ENCODE data around the gene RECQL5. TPM values are rescaled to one million over a fixed set of nuclear protein-coding genes. Genes with fewer than 3 reads are reported as not detected.

The RECQL5 gene
- total RNA-seq, 4 donors from 2014 or later, result 6.3 to 14.7 (median 11.9) TPM

- WGBS, result 79% methylated on average over 4 of the region's 4 CpGs
- no peak overlapping the region for H3K27ac ChIP-seq (replicated peaks in 1 of 4)
- no peak for TF ChIP-seq POLR2A (IDR thresholded peaks at IDR 0.05; ENCODE audit: low read depth)
These were observed 6.5 kb upstream of the RECQL5 start for GRCh38 chr17:75673487-75673886.

GRCh38 chr17:75672011-75672410 lies 5.1 kb upstream of the RECQL5 start:
- H3K4me1 ChIP-seq, result peaks cover 15 to 51% (median 36%) of the 10 kb centered on the region in 4 donors
- H3K27me3 ChIP-seq, result no peaks in the 10 kb centered on the region
- H3K9me3 ChIP-seq, result no peaks in the 10 kb centered on the region
- TF ChIP-seq CTCF (IDR thresholded peaks at IDR 0.05) (no peak), POLR2AphosphoS5 (IDR thresholded peaks at IDR 0.05) (no peak), EP300 (IDR thresholded peaks at IDR 0.05) (no peak), POLR2A (IDR thresholded peaks at IDR 0.05; ENCODE audit: low read depth) (no peak)
- peaks cover 21 to 68% (median 61%) of the 10 kb centered on the region in 4 donors for H3K36me3 ChIP-seq
- no peak overlapping the region for H3K4me3 ChIP-seq
- no peak overlapping the region for H3K27ac ChIP-seq (replicated peaks in 1 of 4)
- WGBS, result 94% methylated on average over 5 of the region's 5 CpGs
- intact Hi-C loops (cut with DNase I), result loop anchor here (2.0 kb wide), 1 partner anchor 79 kb away; no protein-coding TSS in a partner anchor
- no peak for DNase-seq (ENCODE audit: extremely low spot score)

More at GRCh38 chr17:75673487-75673886, 6.5 kb upstream of the RECQL5 start:
- Histone ChIP-seq H3K27me3 (no peaks in the 10 kb centered on the region), H3K9me3 (no peaks in the 10 kb centered on the region), H3K4me3 (no peak overlapping the region), H3K36me3 (peaks cover 21 to 79% (median 64%) of the 10 kb centered on the region in 4 donors), H3K4me1 (peaks cover 7 to 42% (median 26%) of the 10 kb centered on the region in 4 donors)
- DNase-seq (ENCODE audit: extremely low spot score), result no peak
- intact Hi-C loops (cut with DNase I), result loop anchor here (2.0 kb wide), 1 partner anchor 77 kb away; no protein-coding TSS in a partner anchor

DNA sequence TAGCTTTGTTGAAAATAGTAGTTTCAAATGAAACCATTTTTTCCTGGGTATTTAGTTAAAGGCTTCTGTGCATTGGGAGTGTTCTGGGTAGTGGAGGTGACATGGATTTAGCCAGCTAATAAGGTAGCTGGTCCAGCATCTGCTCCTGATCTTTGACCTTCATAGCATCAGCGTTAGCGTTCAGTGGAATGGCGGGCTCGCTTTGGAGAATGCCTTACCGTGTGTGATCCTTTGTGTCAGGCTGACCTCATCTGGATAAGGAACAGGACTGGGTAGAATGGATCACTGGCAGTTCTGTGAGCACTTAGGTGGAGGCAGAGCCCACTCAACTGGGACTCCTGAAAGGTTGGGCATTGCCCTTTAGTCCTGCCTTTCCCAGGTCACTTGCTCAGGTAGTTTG lies 3.9 kb upstream of the RECQL5 start:
- no peak for DNase-seq (ENCODE audit: extremely low spot score)
- Histone ChIP-seq H3K9me3 (no peaks in the 10 kb centered on the region), H3K4me1 (peaks cover 22 to 59% (median 44%) of the 10 kb centered on the region in 4 donors), H3K4me3 (no peak overlapping the region), H3K27me3 (no peaks in the 10 kb centered on the region), H3K36me3 (peaks cover 21 to 62% (median 58%) of the 10 kb centered on the region in 4 donors), H3K27ac (replicated peaks in 1 of 4) (no peak overlapping the region)
- intact Hi-C loops (cut with DNase I), result no loop called here
- WGBS, result 85% methylated on average over 5 of the region's 5 CpGs
- TF ChIP-seq POLR2AphosphoS5 (IDR thresholded peaks at IDR 0.05) (no peak), EP300 (IDR thresholded peaks at IDR 0.05) (no peak), POLR2A (IDR thresholded peaks at IDR 0.05; ENCODE audit: low read depth) (no peak)

DNA sequence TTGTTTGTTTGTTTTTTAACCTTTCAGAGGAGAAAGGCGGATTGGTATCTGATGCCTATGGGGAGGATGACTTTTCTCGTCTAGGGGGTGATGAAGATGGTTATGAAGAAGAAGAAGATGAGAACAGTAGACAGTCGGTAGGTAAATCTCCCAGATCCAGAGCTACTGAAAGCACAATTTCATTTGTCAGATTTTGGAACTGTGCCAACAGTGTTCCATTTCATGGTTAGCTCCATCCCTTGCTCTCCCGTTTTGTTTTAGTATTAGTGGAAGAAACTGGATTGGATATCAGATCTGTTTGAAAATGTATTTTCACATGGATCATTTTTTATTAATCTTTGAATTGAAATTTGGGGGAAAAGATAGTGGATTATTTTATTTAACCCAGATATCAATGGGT lies 1.5 kb upstream of the RECQL5 start:
- no peak for DNase-seq (ENCODE audit: extremely low spot score)
- peaks cover 21 to 55% (median 41%) of the 10 kb centered on the region in 4 donors for H3K4me1 ChIP-seq
- 70% methylated on average over 4 of the region's 4 CpGs for WGBS
- TF ChIP-seq POLR2AphosphoS5 (IDR thresholded peaks at IDR 0.05) (no peak), EP300 (IDR thresholded peaks at IDR 0.05) (no peak), POLR2A (IDR thresholded peaks at IDR 0.05; ENCODE audit: low read depth) (no peak), CTCF (IDR thresholded peaks at IDR 0.05) (no peak)
- peak overlapping the region in 2 of 4 donors; percentile 83 to 98 for H3K4me3 ChIP-seq
- peaks cover 14 to 60% (median 50%) of the 10 kb centered on the region in 4 donors for H3K36me3 ChIP-seq
- peak overlapping the region in 1 of 4 donors; percentile 94 for H3K27ac ChIP-seq (replicated peaks in 1 of 4)
- H3K9me3 ChIP-seq, result no peaks in the 10 kb centered on the region
- no peaks in the 10 kb centered on the region for H3K27me3 ChIP-seq
- intact Hi-C loops (cut with DNase I), result no loop called here

DNA sequence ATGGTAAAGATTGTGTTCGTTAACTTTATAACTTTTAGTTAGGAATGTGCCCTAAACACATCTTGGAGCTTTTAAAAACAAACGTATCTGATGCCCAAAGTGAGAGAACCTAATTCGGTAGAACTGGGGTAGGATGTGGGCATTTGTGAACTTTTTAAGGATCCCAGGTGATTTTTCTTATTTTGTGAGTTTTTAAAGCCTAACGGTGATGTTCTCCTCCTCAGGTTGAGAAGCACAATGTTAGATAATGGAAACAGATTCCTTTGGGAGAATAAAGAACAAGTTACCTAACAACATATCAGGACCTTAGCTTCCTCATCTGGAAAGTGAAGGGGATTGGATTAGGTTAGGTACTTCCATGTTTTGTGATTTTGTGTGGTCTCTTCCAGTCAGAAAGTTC lies 871 bp upstream of the RECQL5 start:
- DNase-seq (ENCODE audit: extremely low spot score), result no peak
- Histone ChIP-seq H3K4me1 (peaks cover 21 to 55% (median 41%) of the 10 kb centered on the region in 4 donors), H3K27ac (replicated peaks in 1 of 4) (peak overlapping the region; percentile 81 to 94 (median 93)), H3K27me3 (no peaks in the 10 kb centered on the region), H3K9me3 (no peaks in the 10 kb centered on the region), H3K36me3 (peaks cover 14 to 60% (median 45%) of the 10 kb centered on the region in 4 donors), H3K4me3 (peak overlapping the region; percentile 82 to 98 (median 90))
- 12% methylated on average over 4 of the region's 4 CpGs for WGBS
- TF ChIP-seq POLR2AphosphoS5 (IDR thresholded peaks at IDR 0.05) (no peak), CTCF (IDR thresholded peaks at IDR 0.05) (no peak), EP300 (IDR thresholded peaks at IDR 0.05) (no peak), POLR2A (IDR thresholded peaks at IDR 0.05; ENCODE audit: low read depth) (no peak)
- intact Hi-C loops (cut with DNase I), result no loop called here

All from esophagus muscularis mucosa (tissue), 4 donors.